HCT116 (cell line): ENCODE measurements around the gene FRAS1. TPM values are rescaled to one million over a fixed set of nuclear protein-coding genes. Genes with fewer than 3 reads are reported as not detected.

Experiments
- ATAC-seq: fragments of 200-7000 bp; cut with Tn5 transposase; 2 replicates; pipeline ENCODE4 v1.9.1; 2020; ENCODE audit warnings: mild to moderate bottlenecking, moderate library complexity
- BruUV-seq: library from RNA; stranded (reverse); fragments of 400-500 nt; replicated peaks from 2 replicates; lab custom pipeline; 2021; lab: Mats Ljungman, UMichigan
- CTCF ChIA-PET: fragments of 300-600 bp; sonication (Branson Sonifier 250); formaldehyde crosslinking; loops from one replicate; lab custom pipeline; 2021; ENCODE audit warnings: antibody characterized with exemption; lab: Charles Lee
- POLR2A ChIA-PET: fragments of 300-600, 350-600 bp; sonication (Branson Sonifier 250); formaldehyde crosslinking; loops from one replicate; lab custom pipeline; 2021; ENCODE audit warnings: antibody characterized with exemption; lab: Charles Lee
- RAD21 ChIA-PET, 2 experiments: fragments of 300-600 bp; sonication (Branson Sonifier 250); formaldehyde crosslinking; loops; one replicate each; lab custom pipeline; 2023; ENCODE audit warnings: low total read pairs in 2 of 2; ENCODE audit not compliant: uncharacterized antibody in 2 of 2, unreplicated experiment in 2 of 2, low non-redundant PET in 1 of 2; lab: Charles Lee
- DNase-seq: peaks from one replicate; pipeline ENCODE4 v3.0.0-alpha.2; 2010; ENCODE audit warnings: low read depth, low spot score
- H2AFZ ChIP-seq: fragments of 200-600 bp; shearing (Covaris generic), sonication (generic); 2 replicates; pipeline ENCODE4 v1.6.1; 2017; ENCODE audit warnings: low read depth, mixed run types, mixed read lengths, antibody characterized with exemption, low read length; ENCODE audit not compliant: poor library complexity, severe bottlenecking
- H3K27ac ChIP-seq: 2 replicates; pipeline ENCODE4 v1.5.1; 2012; ENCODE audit warnings: low read depth, low read length
- H3K27me3 ChIP-seq: fragments of 200-600 bp; sonication (generic); 2 replicates; pipeline ENCODE4 v1.6.1; 2016; ENCODE audit warnings: mixed run types, low read length, mixed read lengths; ENCODE audit not compliant: insufficient read depth
- H3K36me3 ChIP-seq, 2 experiments: fragments of 200-500 bp in 1 of 2; fragments of 200-600 bp in 1 of 2; sonication (Bioruptor generic) in 1 of 2; sonication (generic) in 1 of 2; 2 replicates each; pipeline versions ENCODE4 v1.5.1 to v1.6.1; 2014 to 2016; ENCODE audit warnings: low read length in 2 of 2, inconsistent platforms in 1 of 2, mixed read lengths in 1 of 2, mixed run types in 1 of 2; ENCODE audit not compliant: insufficient read depth in 2 of 2, control insufficient read depth in 1 of 2
- H3K4me1 ChIP-seq, 2 experiments: fragments of 200-600 bp in 1 of 2; sonication (generic) in 1 of 2; 2 replicates each; pipeline versions ENCODE4 v1.5.1 to v1.6.1; 2012 to 2017; ENCODE audit warnings: low read length in 2 of 2, inconsistent platforms in 1 of 2, mild to moderate bottlenecking in 1 of 2, mixed read lengths in 1 of 2, mixed run types in 1 of 2, moderate library complexity in 1 of 2; ENCODE audit not compliant: insufficient read depth in 2 of 2, control insufficient read depth in 1 of 2
- H3K4me2 ChIP-seq: fragments of 200-600 bp; sonication (generic); 2 replicates; pipeline ENCODE4 v1.6.1; 2017; ENCODE audit warnings: mixed run types, low read length, mixed read lengths
- H3K4me3 ChIP-seq, 2 experiments: fragments of 200-600 bp in 1 of 2; sonication (generic) in 1 of 2; replicated peaks in 1 of 2; 2 replicates each; pipeline ENCODE4 v1.5.1; 2011 to 2016; ENCODE audit warnings: low read length in 2 of 2, control low read depth in 1 of 2, low read depth in 1 of 2, mild to moderate bottlenecking in 1 of 2, mixed read lengths in 1 of 2, mixed run types in 1 of 2
- H3K79me2 ChIP-seq: fragments of 200-600 bp; sonication (generic); 2 replicates; pipeline ENCODE4 v1.6.1; 2017; ENCODE audit warnings: mild to moderate bottlenecking, mixed run types, low read length, moderate library complexity, mixed read lengths; ENCODE audit not compliant: insufficient read depth
- H3K9ac ChIP-seq: fragments of 200-600 bp; sonication (generic); 2 replicates; pipeline ENCODE4 v1.6.1; 2016; ENCODE audit warnings: low read length, mixed read lengths
- H3K9me2 ChIP-seq: fragments of 200-600 bp; sonication (generic), shearing (Covaris generic); 2 replicates; pipeline ENCODE4 v1.6.1; 2017; ENCODE audit warnings: mixed run types, mild to moderate bottlenecking, moderate library complexity; ENCODE audit not compliant: insufficient read depth
- H3K9me3 ChIP-seq, 2 experiments: fragments of 200-500 bp in 1 of 2; fragments of 200-600 bp in 1 of 2; sonication (Bioruptor generic) in 1 of 2; sonication (generic) in 1 of 2; 2 replicates each; pipeline ENCODE4 v1.6.1; 2014 to 2017; ENCODE audit warnings: low read length in 2 of 2, mixed read lengths in 2 of 2, inconsistent platforms in 1 of 2, low read depth in 1 of 2, mild to moderate bottlenecking in 1 of 2, mixed run types in 1 of 2, moderate library complexity in 1 of 2; ENCODE audit not compliant: control insufficient read depth in 1 of 2, insufficient read depth in 1 of 2
- H4K20me1 ChIP-seq: fragments of 200-600 bp; sonication (generic), shearing (Covaris generic); 2 replicates; pipeline ENCODE4 v1.6.1; 2017; ENCODE audit warnings: mixed run types, mild to moderate bottlenecking, moderate library complexity; ENCODE audit not compliant: insufficient read depth
- CEBPB ChIP-seq: IDR thresholded peaks from 2 replicates; pipeline ENCODE4 v1.6.1; 2012; ENCODE audit warnings: low read depth
- ELF1 ChIP-seq: IDR thresholded peaks from 2 replicates; pipeline ENCODE4 v1.6.1; 2012; ENCODE audit warnings: low read depth, borderline replicate concordance
- EZH2phosphoT487 ChIP-seq: fragments of 200-600 bp; IDR thresholded peaks from 2 replicates; pipeline ENCODE4 v1.6.1; 2018; ENCODE audit warnings: antibody characterized with exemption, borderline replicate concordance
- FOSL1 ChIP-seq: IDR thresholded peaks from 2 replicates; pipeline ENCODE4 v1.6.1; 2012; ENCODE audit warnings: low read depth
- JUND ChIP-seq: IDR thresholded peaks from 2 replicates; pipeline ENCODE4 v1.6.1; 2012
- SIN3A ChIP-seq: IDR thresholded peaks from 2 replicates; pipeline ENCODE4 v1.6.1; 2012; ENCODE audit warnings: low read depth
- SP1 ChIP-seq: IDR thresholded peaks from 2 replicates; pipeline ENCODE4 v1.6.1; 2012; ENCODE audit warnings: low read depth
- SRF ChIP-seq: IDR thresholded peaks from 2 replicates; pipeline ENCODE4 v1.6.1; 2012; ENCODE audit warnings: low read depth
- YY1 ChIP-seq: IDR thresholded peaks from 2 replicates; pipeline ENCODE4 v1.6.1; 2011; ENCODE audit warnings: low read length, low read depth, moderate library complexity, mild to moderate bottlenecking; ENCODE audit not compliant: insufficient replicate concordance; ENCODE audit errors: extremely low read depth
- ZNF274 ChIP-seq: fragments of 200-500 bp; sonication (Bioruptor generic); IDR thresholded peaks from 2 replicates; pipeline ENCODE4 v1.6.1; 2014; ENCODE audit warnings: mild to moderate bottlenecking, low read depth, low read length, inconsistent platforms
- intact Hi-C: fragments of 100-400 bp; cut with micrococcal nuclease; formaldehyde crosslinking; loops from 2 replicates; pipeline ENCODE4 v1.10.0; 2022
- total RNA-seq: library from RNA; stranded (reverse); gene quantifications from one replicate; pipeline ENCODE4 v1.2.1, GENCODE V29; 2021; ENCODE audit not compliant: unreplicated experiment

The FRAS1 gene
- total RNA-seq, 1 experiment from 2014 or later, result 33.5 TPM

- intact Hi-C loops, result no loop called here
- Histone ChIP-seq H2AFZ (no peak overlapping the region), H3K79me2 (no peaks in the 10 kb centered on the region), H3K9me3 (no peaks in the 10 kb centered on the region), H3K4me2 (peak overlapping the region; percentile 55), H3K27ac (peak overlapping the region; percentile 86), H3K27me3 (no peaks in the 10 kb centered on the region), H3K36me3 (no peaks in the 10 kb centered on the region), H3K9me2 (no peaks in the 10 kb centered on the region), H3K9ac (peak overlapping the region; percentile 58), H4K20me1 (no peaks in the 10 kb centered on the region), H3K4me1 (peaks cover 31 to 66% of the 10 kb centered on the region in 2 experiments), H3K4me3 (peak overlapping the region in 1 of 2 experiments; percentile 8; a peak in 2 of 4 replicates)
- DNase-seq (peak; percentile 89), ATAC-seq (peak; percentile 93)
- TSS peak; percentile 79 for BruUV-seq
- TF ChIP-seq SP1, result peak; percentile 80
- no peak for TF ChIP-seq SRF
- peak; percentile 17 for TF ChIP-seq YY1
- TF ChIP-seq ZNF274, result no peak
- TF ChIP-seq JUND, result peak; percentile 75
- peak; percentile 14; the same call in 1 of the 2 replicates for TF ChIP-seq SIN3A
- TF ChIP-seq FOSL1, result peak; percentile 70
- TF ChIP-seq CEBPB, result peak; percentile 51; the same call in 1 of the 2 replicates
- ChIA-PET RAD21 (interaction anchor here in 1 of 2 experiments (1.1 kb wide), 1 partner anchor 35 kb away, joined by 4 read pairs; no protein-coding TSS in a partner anchor), CTCF (no interaction called here), POLR2A (interaction anchor here (0.9 to 1.3 kb wide), 5 partner anchors 10 to 475 kb away, joined by 3 to 4 read pairs (median 4); partner anchors contain the start of gene ANXA3)
Measured at GRCh38 chr4:78534286-78534955, 477.3 kb downstream of the FRAS1 start.

GRCh38 chr4:78542373-78542772, 485.2 kb downstream of the FRAS1 start:
- ChIA-PET POLR2A (interaction anchor here (1.9 kb wide), 1 partner anchor 11 kb away, joined by 4 read pairs; no protein-coding TSS in a partner anchor), RAD21 (no interaction called here), CTCF (no interaction called here)
- Histone ChIP-seq H3K9me2 (no peaks in the 10 kb centered on the region), H3K9me3 (no peaks in the 10 kb centered on the region), H3K4me1 (peaks cover 42 to 48% of the 10 kb centered on the region in 2 experiments), H3K27me3 (no peaks in the 10 kb centered on the region), H3K27ac (peak overlapping the region; percentile 80), H2AFZ (no peak overlapping the region), H3K9ac (peak overlapping the region; percentile 56; the same call in 1 of the 2 replicates), H3K79me2 (no peaks in the 10 kb centered on the region), H4K20me1 (no peaks in the 10 kb centered on the region), H3K36me3 (peaks cover 0 to 5% of the 10 kb centered on the region in 2 experiments; a peak in 1 of 4 replicates), H3K4me3 (no peak overlapping the region), H3K4me2 (peak overlapping the region; percentile 64; the same call in 1 of the 2 replicates)
- ATAC-seq, result no peak
- no peak for TF ChIP-seq EZH2phosphoT487
- no peak for TF ChIP-seq FOSL1
- no peak for TF ChIP-seq ELF1
- TF ChIP-seq CEBPB, result 0 out of 2 replicates have a peak, but pooled peaks have one; percentile 34
- intact Hi-C loops, result no loop called here
- DNase-seq, result no peak
- BruUV-seq, result no TSS peak
